GM19452 (cell line): ENCODE measurements around the gene DYNLT5.
"Not testable (repeated sequence)": the region's sequence is repeated elsewhere in the genome, so short reads cannot be mapped to it uniquely, and the experiment has no call there.

ENCODE experiments used
- ATAC-seq: cut with Tn5 transposase; IDR thresholded peaks from one replicate; pipeline ENCODE4 v1.9.1; 2021; ENCODE audit not compliant: unreplicated experiment

DYNLT5 gene

GRCh38 chr1:66785800-66786199, 33.5 kb downstream of the DYNLT5 start:
- ATAC-seq, result not testable (repeated sequence)

GRCh38 chr1:66787641-66788040, 35.4 kb downstream of the DYNLT5 start:
- peak; percentile 55 for ATAC-seq

GRCh38 chr1:66788231-66788939, 36.1 kb downstream of the DYNLT5 start:
- peak; percentile 41 for ATAC-seq

- ATAC-seq, result no peak
These were observed 39.7 kb downstream of the DYNLT5 start for GRCh38 chr1:66791621-66792610.

GRCh38 chr1:66795839-66796238, 43.6 kb downstream of the DYNLT5 start:
- not testable (repeated sequence) for ATAC-seq

- ATAC-seq, result no peak
These were observed 57.0 kb downstream of the DYNLT5 start for GRCh38 chr1:66809245-66809644.

- no peak for ATAC-seq
These were observed 57.6 kb downstream of the DYNLT5 start for GRCh38 chr1:66809736-66810326.

- no peak for ATAC-seq
These were observed 72.5 kb downstream of the DYNLT5 start for GRCh38 chr1:66824771-66825170.
